HCT116 (cell line): ENCODE measurements around the gene KCNK5.

Experiments used
- ATF3 ChIP-seq: IDR thresholded peaks from 2 replicates; pipeline ENCODE4 v1.6.1; 2012
- CTCF ChIP-seq, 3 experiments: fragments of 200-600 bp in 1 of 3; sonication (generic) in 1 of 3; IDR thresholded peaks in 2 of 3; conservative IDR thresholded peaks in 1 of 3; 2 replicates each; pipeline ENCODE4 v1.5.1; 2012 to 2017; ENCODE audit warnings: low read depth in 2 of 3, low read length in 2 of 3, antibody characterized with exemption in 1 of 3, borderline replicate concordance in 1 of 3, control low read depth in 1 of 3, mild to moderate bottlenecking in 1 of 3, mixed read lengths in 1 of 3, mixed run types in 1 of 3, moderate library complexity in 1 of 3; ENCODE audit not compliant: insufficient read depth in 1 of 3
- EZH2 ChIP-seq: fragments of 200-600 bp; sonication (generic); IDR thresholded peaks from 2 replicates; pipeline ENCODE4 v1.6.1; 2017; ENCODE audit warnings: antibody characterized with exemption, mixed run types
- EZH2phosphoT487 ChIP-seq: fragments of 200-600 bp; IDR thresholded peaks from 2 replicates; pipeline ENCODE4 v1.6.1; 2018; ENCODE audit warnings: antibody characterized with exemption, borderline replicate concordance
- MAX ChIP-seq: IDR thresholded peaks from 2 replicates; pipeline ENCODE4 v1.6.1; 2012
- POLR2A ChIP-seq: IDR thresholded peaks from 2 replicates; pipeline ENCODE4 v1.7.0; 2011; ENCODE audit warnings: borderline replicate concordance; ENCODE audit not compliant: insufficient read depth, insufficient read length; ENCODE audit errors: extremely low read depth
- POLR2AphosphoS5 ChIP-seq: IDR thresholded peaks from 2 replicates; pipeline ENCODE4 v1.6.1; 2011; ENCODE audit warnings: mild to moderate bottlenecking, low read depth, low read length, moderate library complexity
- REST ChIP-seq: IDR thresholded peaks from 2 replicates; pipeline ENCODE4 v1.6.1; 2012; ENCODE audit warnings: low read depth
- SP1 ChIP-seq: IDR thresholded peaks from 2 replicates; pipeline ENCODE4 v1.6.1; 2012; ENCODE audit warnings: low read depth
- SRF ChIP-seq: IDR thresholded peaks from 2 replicates; pipeline ENCODE4 v1.6.1; 2012; ENCODE audit warnings: low read depth
- TCF7L2 ChIP-seq: IDR thresholded peaks from 2 replicates; pipeline ENCODE4 v1.7.0; 2011; ENCODE audit warnings: borderline replicate concordance, inconsistent platforms; ENCODE audit not compliant: insufficient read depth, insufficient read length; ENCODE audit errors: extremely low read depth
- ZBTB33 ChIP-seq: IDR thresholded peaks from 2 replicates; pipeline ENCODE4 v1.6.1; 2011; ENCODE audit warnings: mild to moderate bottlenecking, low read length, moderate library complexity; ENCODE audit not compliant: insufficient replicate concordance; ENCODE audit errors: extremely low read depth
- ZFX ChIP-seq: fragments of 450-650 bp; IDR thresholded peaks from 2 replicates; pipeline ENCODE4 v1.6.1; 2017

- no peak for TF ChIP-seq ZBTB33
- TF ChIP-seq EZH2: no peak
- TF ChIP-seq POLR2AphosphoS5: no peak
- no peak for TF ChIP-seq CTCF (IDR thresholded peaks at IDR 0.05 in 2 of 3, conservative IDR thresholded peaks at IDR 0.05 in 1 of 3; ENCODE audit: borderline replicate concordance in 1 of 3, insufficient read depth in 1 of 3, low read depth in 2 of 3, low read length in 2 of 3)
- TF ChIP-seq REST: no peak
- no peak for TF ChIP-seq EZH2phosphoT487
- TF ChIP-seq POLR2A: no peak
- no peak for TF ChIP-seq SRF
- TF ChIP-seq ATF3: no peak
- TF ChIP-seq ZFX: no peak
- no peak for TF ChIP-seq SP1
- TF ChIP-seq TCF7L2: no peak
- no peak for TF ChIP-seq MAX
These were observed 75.4 kb downstream of the KCNK5 start for GRCh38 chr6:39153766-39154397.
